GM23338 (cell line): Measurements from ENCODE around the gene KRTAP9-6. TPM values are rescaled to one million over a fixed set of nuclear protein-coding genes. Genes with fewer than 3 reads are reported as not detected.

Source experiments
- CTCF ChIP-seq, 2 experiments: fragments of 200-600 bp in 1 of 2; sonication (generic) in 1 of 2; conservative IDR thresholded peaks; 2 replicates each; pipeline versions ENCODE4 v1.5.1 to v1.6.1; 2016 to 2017; ENCODE audit warnings: antibody characterized with exemption in 2 of 2, low read depth in 2 of 2, mild to moderate bottlenecking in 2 of 2, moderate library complexity in 1 of 2
- EZH2 ChIP-seq: fragments of 200-600 bp; sonication (generic); IDR thresholded peaks from one replicate; pipeline ENCODE4 v1.8.0; 2017; ENCODE audit warnings: antibody characterized with exemption, mild to moderate bottlenecking, low read depth; ENCODE audit not compliant: unreplicated experiment
- EZH2phosphoT487 ChIP-seq: fragments of 200-600 bp; sonication (generic); IDR thresholded peaks from one replicate; pipeline ENCODE4 v1.8.1; 2018; ENCODE audit warnings: antibody characterized with exemption; ENCODE audit not compliant: unreplicated experiment
- NANOG ChIP-seq: IDR thresholded peaks from 2 replicates; pipeline ENCODE4 v1.6.1; 2016; ENCODE audit warnings: antibody characterized with exemption, borderline replicate concordance
- POLR2AphosphoS5 ChIP-seq: IDR thresholded peaks from 2 replicates; pipeline ENCODE4 v1.6.1; 2016; ENCODE audit warnings: antibody characterized with exemption, low read depth
- STAT1 ChIP-seq: IDR thresholded peaks from one replicate; pipeline ENCODE4 v1.6.1; 2016; ENCODE audit warnings: antibody characterized with exemption; ENCODE audit not compliant: unreplicated experiment
- ZNF114 ChIP-seq: fragments of 250-450 bp; sonication (Bioruptor Pico); IDR thresholded peaks from 2 replicates; pipeline ENCODE4 v1.5.0; 2020; ENCODE audit warnings: mild to moderate bottlenecking, moderate library complexity
- ZNF331 ChIP-seq: fragments of 250-450 bp; sonication (Bioruptor Pico); IDR thresholded peaks from 2 replicates; pipeline ENCODE4 v1.5.0; 2020; ENCODE audit warnings: low read depth, mild to moderate bottlenecking, moderate library complexity
- ZNF462 ChIP-seq: fragments of 250-450 bp; sonication (Bioruptor Pico); IDR thresholded peaks from 2 replicates; pipeline ENCODE4 v1.5.0; 2020; ENCODE audit warnings: mild to moderate bottlenecking, moderate library complexity
- polyA plus RNA-seq: library from polyadenylated mRNA; unstranded; fragments of >200 nt; fragmentation: Nextera tagmentation; extraction: Ambion mirVana; gene quantifications from 2 replicates; pipeline ENCODE4 v1.2.1, GENCODE V29; 2016
- total RNA-seq: library from RNA; depleted of rRNA; stranded (reverse); fragments of >200 nt; shearing (Covaris generic); gene quantifications from 2 replicates; pipeline ENCODE4 v1.2.3, GENCODE V29; 2014

Gene KRTAP9-6
- total and polyA plus RNA-seq, 2 experiments from 2014 or later: not detected

- TF ChIP-seq ZNF462 (CRISPR knock-in tag): no peak
- no peak for TF ChIP-seq POLR2AphosphoS5
- no peak for TF ChIP-seq ZNF331
- TF ChIP-seq ZNF114 (CRISPR knock-in tag): no peak
- no peak for TF ChIP-seq EZH2
- no peak for TF ChIP-seq CTCF (conservative IDR thresholded peaks at IDR 0.05; ENCODE audit: low read depth in 2 of 2)
- no peak for TF ChIP-seq STAT1
- TF ChIP-seq EZH2phosphoT487: no peak
- no peak for TF ChIP-seq NANOG
These were observed 36.1 kb downstream of the KRTAP9-6 start (continued) for GRCh38 chr17:41301204-41301790.
